HEK293 (cell line): ENCODE results near the gene NAPB.
A peak's percentile ranks its signal among the peaks of the same experiment; 100 is the strongest.

Experiments used
- BCL6B ChIP-seq: fragments of 450-650 bp; formaldehyde crosslinking; IDR thresholded peaks from 2 replicates; pipeline ENCODE4 v1.5.1; 2017; ENCODE audit warnings: missing biosample characterization, missing genetic modification characterization
- GLI4 ChIP-seq: fragments of 450-650 bp; formaldehyde crosslinking; IDR thresholded peaks from 2 replicates; pipeline ENCODE4 v1.5.1; 2016; ENCODE audit warnings: missing biosample characterization, missing genetic modification characterization
- KLF17 ChIP-seq: fragments of 450-650 bp; formaldehyde crosslinking; IDR thresholded peaks from 2 replicates; pipeline ENCODE4 v1.5.1; 2016; ENCODE audit warnings: missing biosample characterization, missing genetic modification characterization
- OVOL3 ChIP-seq: fragments of 450-650 bp; formaldehyde crosslinking; IDR thresholded peaks from 2 replicates; pipeline ENCODE4 v1.5.1; 2016; ENCODE audit warnings: missing biosample characterization, missing genetic modification characterization
- PRDM1 ChIP-seq: fragments of 450-650 bp; formaldehyde crosslinking; IDR thresholded peaks from 2 replicates; pipeline ENCODE4; 2016; ENCODE audit warnings: missing biosample characterization, missing genetic modification characterization
- PRDM10 ChIP-seq: fragments of 450-650 bp; formaldehyde crosslinking; IDR thresholded peaks from 2 replicates; pipeline ENCODE4 v1.5.1; 2016; ENCODE audit warnings: missing biosample characterization, missing genetic modification characterization
- TSHZ1 ChIP-seq: fragments of 450-650 bp; formaldehyde crosslinking; IDR thresholded peaks from 2 replicates; pipeline ENCODE4 v1.5.1; 2016; ENCODE audit warnings: missing biosample characterization, missing genetic modification characterization, borderline replicate concordance
- YY2 ChIP-seq: fragments of 450-650 bp; formaldehyde crosslinking; IDR thresholded peaks from 2 replicates; pipeline ENCODE4 v1.5.1; 2016; ENCODE audit warnings: missing biosample characterization, missing genetic modification characterization
- ZBTB20 ChIP-seq: fragments of 450-650 bp; formaldehyde crosslinking; IDR thresholded peaks from 2 replicates; pipeline ENCODE4 v1.5.1; 2016; ENCODE audit warnings: missing biosample characterization, missing genetic modification characterization
- ZBTB49 ChIP-seq: fragments of 450-650 bp; formaldehyde crosslinking; IDR thresholded peaks from 2 replicates; pipeline ENCODE4 v1.5.1; 2016; ENCODE audit warnings: missing biosample characterization, missing genetic modification characterization, low read depth
- ZIC2 ChIP-seq: fragments of 450-650 bp; formaldehyde crosslinking; IDR thresholded peaks from 2 replicates; pipeline ENCODE4 v1.5.1; 2016; ENCODE audit warnings: missing biosample characterization, missing genetic modification characterization
- ZNF148 ChIP-seq: fragments of 450-650 bp; formaldehyde crosslinking; IDR thresholded peaks from 2 replicates; pipeline ENCODE4 v1.5.0; 2017; ENCODE audit warnings: missing biosample characterization, missing genetic modification characterization, borderline replicate concordance
- ZNF341 ChIP-seq: fragments of 450-650 bp; formaldehyde crosslinking; IDR thresholded peaks from 2 replicates; pipeline ENCODE4; 2016; ENCODE audit warnings: low read depth, missing biosample characterization, missing genetic modification characterization
- ZNF398 ChIP-seq: fragments of 450-650 bp; formaldehyde crosslinking; IDR thresholded peaks from 2 replicates; pipeline ENCODE4 v1.5.1; 2017; ENCODE audit warnings: missing biosample characterization, missing genetic modification characterization
- ZNF433 ChIP-seq: fragments of 450-650 bp; formaldehyde crosslinking; IDR thresholded peaks from 2 replicates; pipeline ENCODE4 v1.5.1; 2016; ENCODE audit warnings: missing biosample characterization, missing genetic modification characterization, low read depth
- ZNF510 ChIP-seq: fragments of 450-650 bp; formaldehyde crosslinking; IDR thresholded peaks from 2 replicates; pipeline ENCODE4 v1.5.1; 2018; ENCODE audit warnings: mild to moderate bottlenecking, missing genetic modification characterization, missing biosample characterization; ENCODE audit not compliant: insufficient replicate concordance
- ZNF521 ChIP-seq: fragments of 450-650 bp; formaldehyde crosslinking; IDR thresholded peaks from 2 replicates; pipeline ENCODE4 v1.5.1; 2017; ENCODE audit warnings: missing biosample characterization, mild to moderate bottlenecking, missing genetic modification characterization
- ZNF549 ChIP-seq: fragments of 450-650 bp; IDR thresholded peaks from 2 replicates; pipeline ENCODE4 v1.5.1; 2018; ENCODE audit warnings: missing biosample characterization, missing genetic modification characterization, mild to moderate bottlenecking, inconsistent platforms, moderate library complexity
- ZNF561 ChIP-seq: fragments of 450-650 bp; IDR thresholded peaks from 2 replicates; pipeline ENCODE4 v1.5.1; 2018; ENCODE audit warnings: missing biosample characterization, missing genetic modification characterization, borderline replicate concordance
- ZNF585B ChIP-seq: fragments of 450-650 bp; formaldehyde crosslinking; IDR thresholded peaks from 2 replicates; pipeline ENCODE4 v1.5.1; 2016; ENCODE audit warnings: missing biosample characterization, missing genetic modification characterization
- ZNF792 ChIP-seq: fragments of 450-650 bp; formaldehyde crosslinking; IDR thresholded peaks from 2 replicates; pipeline ENCODE4 v1.5.1; 2016; ENCODE audit warnings: missing biosample characterization, missing genetic modification characterization
- ZXDB ChIP-seq: fragments of 450-650 bp; formaldehyde crosslinking; IDR thresholded peaks from 2 replicates; pipeline ENCODE4 v1.5.1; 2016; ENCODE audit warnings: missing biosample characterization, missing genetic modification characterization

The NAPB gene

GRCh38 chr20:23419995-23420901, 1.0 kb downstream of the NAPB start (continued):
- TF ChIP-seq PRDM10 (tag by site-specific recombination) (no peak), ZBTB49 (no peak), ZXDB (tag by site-specific recombination) (no peak), KLF17 (no peak), GLI4 (tag by site-specific recombination) (no peak), ZNF792 (tag by site-specific recombination) (no peak), ZNF549 (no peak), TSHZ1 (tag by site-specific recombination) (no peak), ZNF561 (tag by site-specific recombination) (no peak), BCL6B (tag by site-specific recombination) (no peak), ZNF585B (tag by site-specific recombination) (no peak), OVOL3 (tag by site-specific recombination) (no peak), ZNF398 (tag by site-specific recombination) (peak; percentile 36; the same call in 1 of the 2 replicates), ZIC2 (tag by site-specific recombination) (no peak; the same call in 1 of the 2 replicates), YY2 (tag by site-specific recombination) (no peak), ZNF341 (tag by site-specific recombination) (peak; percentile 56), ZNF148 (tag by site-specific recombination) (no peak), PRDM1 (tag by site-specific recombination) (peak; percentile 79), ZBTB20 (tag by site-specific recombination) (no peak), ZNF433 (tag by site-specific recombination) (no peak), ZNF510 (no peak), ZNF521 (tag by site-specific recombination) (no peak)
